ENCODE measurements around the gene AKAP1.

The AKAP1 gene

DNA sequence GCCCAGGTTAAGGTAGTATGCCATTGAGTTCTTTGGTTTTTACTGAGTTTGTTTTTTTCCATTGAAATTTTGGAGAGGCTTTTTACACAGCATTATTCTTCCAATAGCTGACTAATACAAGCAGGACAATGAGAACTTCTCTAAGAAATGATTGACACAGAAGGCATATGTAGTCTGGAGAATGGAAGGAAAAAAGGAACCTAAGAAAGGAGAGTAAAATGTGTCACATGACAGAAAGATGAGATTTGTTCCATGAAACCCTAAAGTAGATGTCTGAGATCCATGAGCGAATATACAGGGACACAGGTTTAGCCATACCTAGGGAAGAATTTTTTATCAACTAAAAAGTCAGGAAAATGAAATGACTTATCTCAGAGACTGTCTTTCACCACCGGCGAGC is 80.7 kb downstream of the AKAP1 start:
- no peak for DNase-seq (ENCODE audit: low read depth)

DNA sequence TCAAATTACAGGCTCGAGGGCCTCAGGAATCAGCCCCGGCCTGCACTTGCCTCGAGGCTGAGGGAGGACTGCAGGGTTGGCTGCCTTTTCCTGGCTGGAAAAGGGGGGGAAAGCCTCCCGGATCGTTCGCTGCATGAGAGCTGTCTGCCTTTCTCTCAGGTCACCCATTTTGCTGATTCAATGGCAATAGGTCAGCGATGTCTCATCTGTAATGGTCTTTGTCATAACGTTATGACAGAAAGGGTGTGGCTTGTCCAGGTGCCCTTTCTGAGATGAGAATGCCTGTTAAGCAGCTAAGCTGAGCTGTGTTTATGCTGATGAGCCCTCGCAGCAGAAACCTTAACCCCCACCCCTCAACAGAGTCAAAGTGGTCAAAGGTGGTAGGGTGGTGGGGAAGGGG is 81.8 kb downstream of the AKAP1 start:
- DNase-seq (ENCODE audit: low read depth): no peak

DNA sequence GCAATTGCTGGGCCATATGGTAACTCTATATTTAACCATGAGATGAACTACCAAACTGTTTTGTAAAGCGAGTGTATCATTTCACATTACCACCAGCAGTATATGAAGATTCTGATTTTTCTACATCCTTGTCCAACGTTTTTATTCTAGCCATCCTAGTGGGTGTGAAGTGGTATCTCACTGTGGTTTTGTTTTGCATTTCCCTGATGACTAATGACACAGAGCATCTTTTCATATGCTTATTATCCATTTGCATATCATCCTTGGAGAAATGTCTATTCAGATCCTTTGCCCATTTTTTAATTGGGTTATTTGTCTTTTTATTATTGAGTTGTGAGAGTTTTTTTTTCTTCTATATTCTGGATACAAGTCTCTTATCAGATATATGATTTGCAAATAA is 83.6 kb downstream of the AKAP1 start:
- DNase-seq (ENCODE audit: low read depth): no peak

DNA sequence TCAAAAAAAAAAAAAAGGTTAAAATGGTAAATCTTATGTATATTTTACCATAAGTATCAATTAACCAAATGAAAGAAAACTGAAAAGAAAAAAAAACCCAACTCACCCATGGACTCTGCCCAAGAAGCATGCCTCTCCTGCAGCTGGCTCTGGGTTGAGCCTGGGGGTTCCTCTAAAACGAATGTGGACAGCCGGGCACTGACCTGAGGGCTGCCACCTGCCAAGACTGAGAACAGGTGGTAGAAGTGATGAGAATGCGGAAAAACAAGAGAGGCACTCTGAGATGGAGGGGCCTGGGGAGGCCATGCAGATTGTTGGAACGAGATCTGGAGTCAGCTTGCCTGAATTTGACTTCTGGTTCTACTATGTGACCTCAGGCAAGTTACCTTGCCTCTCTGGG is 85.8 kb downstream of the AKAP1 start:
- DNase-seq (ENCODE audit: low read depth): no peak
